ACHN (cell line): ENCODE results near the gene ACOT12.
"Not testable (repeated sequence)": the region's sequence is repeated elsewhere in the genome, so short reads cannot be mapped to it uniquely, and the experiment has no call there.

ENCODE experiments used
- DNase-seq: peaks from one replicate; pipeline ENCODE4 v3.0.0-alpha.2; 2015
- in situ Hi-C: cut with HindIII; loops from 2 replicates; pipeline ENCODE4 v1.10.0; 2017; ENCODE audit warnings: low sequenced_read_pairs, low pct_ligation_motif_present, low pct_unique_long_range_greater_than_20kb

Gene ACOT12

GRCh38 chr5:81393783-81394718, at the start of gene ACOT12:
ACOT12 (minus strand) TSS chr5:81394134; CDS start chr5:81394114, 20 bp downstream.
- in situ Hi-C loops: no loop called here

GRCh38 chr5:81435023-81435422, 41.1 kb upstream of the ACOT12 start:
- no peak for DNase-seq
- in situ Hi-C loops: no loop called here

More at GRCh38 chr5:81393783-81394718, at the start of gene ACOT12:
- peak; percentile 3 for DNase-seq

- in situ Hi-C loops: no loop called here
- no peak for DNase-seq
These were observed 36.1 kb upstream of the ACOT12 start for GRCh38 chr5:81429985-81430384.

DNA sequence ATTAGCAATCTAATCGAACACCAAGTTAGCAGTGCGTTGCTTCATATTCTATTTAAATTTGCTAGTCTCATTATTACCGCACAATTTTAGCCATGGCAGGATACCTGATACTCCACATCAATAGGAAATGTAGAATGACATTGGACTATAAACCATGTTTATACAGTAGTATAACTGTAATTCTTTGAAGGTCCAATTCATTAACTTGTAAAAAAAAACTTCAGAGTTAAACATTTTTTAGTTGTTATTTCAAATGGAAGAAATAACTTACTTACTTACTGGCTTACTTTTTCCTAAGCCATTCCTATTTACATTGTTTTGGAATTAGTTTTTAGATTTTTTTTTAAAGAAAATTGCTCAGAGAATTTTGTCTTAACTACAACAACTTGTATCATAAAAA, 35.4 kb upstream of the ACOT12 start:
- no peak for DNase-seq
- in situ Hi-C loops: no loop called here

DNA sequence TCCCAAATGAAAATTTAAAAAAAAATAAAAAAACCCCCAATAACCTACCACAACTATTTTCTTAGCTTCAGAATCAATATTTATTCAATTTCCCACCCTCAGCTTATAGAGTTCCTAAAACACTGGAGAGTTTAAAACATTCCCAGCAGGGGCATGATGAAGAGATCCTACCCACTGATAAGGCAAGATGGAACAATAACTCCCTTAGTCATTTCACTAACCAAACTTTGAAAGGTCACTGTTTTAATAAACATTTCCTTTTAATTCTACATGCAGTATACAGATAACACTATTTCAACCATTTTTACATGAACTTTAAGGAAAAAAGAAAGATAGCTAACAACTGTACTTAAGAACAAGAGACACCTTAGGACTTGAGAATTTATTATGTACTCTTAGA, 34.9 kb upstream of the ACOT12 start:
- no peak for DNase-seq
- in situ Hi-C loops: no loop called here

DNA sequence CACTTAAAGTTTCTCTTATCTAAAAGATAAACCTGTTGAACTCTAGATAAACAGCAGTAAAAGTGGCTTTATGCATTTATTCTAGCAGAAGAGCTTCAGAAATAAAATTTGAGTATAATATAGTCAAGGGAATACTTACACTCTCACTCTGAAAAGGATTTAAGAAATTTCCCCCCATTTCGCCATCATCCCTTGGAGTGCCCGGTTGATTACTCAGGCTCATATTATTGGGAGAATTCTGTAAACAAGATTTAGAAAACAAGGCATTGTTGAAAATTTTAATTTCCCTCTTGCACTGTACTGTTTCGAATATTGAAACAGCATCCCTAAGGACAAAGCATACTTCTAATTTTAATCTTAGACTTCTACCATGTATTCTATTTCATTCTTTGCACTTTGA, 34.5 kb upstream of the ACOT12 start:
- in situ Hi-C loops: no loop called here
- no peak for DNase-seq

- DNase-seq: no peak
- in situ Hi-C loops: no loop called here
These were observed 33.6 kb upstream of the ACOT12 start for GRCh38 chr5:81427566-81427965.

DNA sequence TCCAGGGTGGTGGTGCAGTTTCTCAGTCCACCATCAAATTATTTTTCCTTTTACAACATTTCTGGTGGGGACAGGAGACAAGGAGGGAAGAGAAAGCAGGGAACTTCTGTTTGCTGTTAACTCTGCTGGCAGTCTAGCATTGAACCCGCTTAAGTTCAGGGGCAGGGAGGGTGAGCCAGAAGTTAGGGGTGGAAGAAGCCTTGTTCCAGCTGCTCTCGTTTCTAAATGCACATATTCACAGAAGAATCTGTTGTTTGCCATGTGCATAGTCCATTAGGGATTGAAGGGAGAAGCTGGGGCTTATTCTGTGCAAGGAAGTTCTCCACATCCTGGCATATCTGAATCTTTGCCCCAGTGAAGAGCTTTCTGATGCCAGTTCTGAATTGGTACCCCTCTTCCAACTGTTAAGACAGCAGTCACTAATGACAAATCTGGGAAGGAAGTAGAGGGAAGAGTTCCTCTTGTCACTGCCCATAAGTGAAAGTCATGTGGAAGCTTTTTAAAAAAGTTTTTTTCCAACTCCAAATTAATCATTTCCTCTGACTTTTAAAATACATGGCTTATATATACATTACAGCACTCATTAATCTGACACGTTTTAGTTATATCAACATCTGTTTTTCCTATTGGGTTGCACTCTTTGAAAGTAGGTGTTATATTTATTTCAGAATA, 32.6 kb upstream of the ACOT12 start:
- in situ Hi-C loops: no loop called here
- DNase-seq: no peak

- peak; percentile 62 for DNase-seq
- in situ Hi-C loops: no loop called here
These were observed 31.6 kb upstream of the ACOT12 start for GRCh38 chr5:81425569-81425968.

DNA sequence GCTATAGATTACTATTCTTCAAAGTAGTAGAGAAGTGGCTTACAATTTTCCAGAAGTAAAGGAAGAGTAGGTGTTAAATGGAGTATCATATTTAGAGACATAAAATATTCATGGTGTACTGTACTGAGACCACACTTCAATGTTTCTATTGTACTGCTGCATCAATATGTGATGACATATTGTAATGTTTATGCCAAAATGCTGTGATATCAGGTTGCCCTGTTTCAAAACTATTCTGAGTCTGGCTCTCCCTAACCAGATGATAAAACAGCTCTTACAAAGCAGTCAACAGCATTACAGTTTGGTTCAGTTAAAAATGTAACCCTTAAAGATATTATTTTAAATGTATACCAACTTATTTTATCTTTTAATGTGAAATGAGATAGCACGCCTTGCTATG, 30.8 kb upstream of the ACOT12 start:
- no peak for DNase-seq

GRCh38 chr5:81422671-81423070, 28.7 kb upstream of the ACOT12 start:
- DNase-seq: no peak
- in situ Hi-C loops: no loop called here

More for the DNA sequence above, 30.8 kb upstream of the ACOT12 start:
- in situ Hi-C loops: no loop called here

- in situ Hi-C loops: no loop called here
- DNase-seq: peak; percentile 89
These were observed 26.2 kb upstream of the ACOT12 start for GRCh38 chr5:81420039-81420667.

- in situ Hi-C loops: no loop called here
- no peak for DNase-seq
These were observed 24.7 kb upstream of the ACOT12 start for GRCh38 chr5:81418606-81419005.

GRCh38 chr5:81417052-81417451, 23.1 kb upstream of the ACOT12 start:
- DNase-seq: no peak
- in situ Hi-C loops: no loop called here

DNA sequence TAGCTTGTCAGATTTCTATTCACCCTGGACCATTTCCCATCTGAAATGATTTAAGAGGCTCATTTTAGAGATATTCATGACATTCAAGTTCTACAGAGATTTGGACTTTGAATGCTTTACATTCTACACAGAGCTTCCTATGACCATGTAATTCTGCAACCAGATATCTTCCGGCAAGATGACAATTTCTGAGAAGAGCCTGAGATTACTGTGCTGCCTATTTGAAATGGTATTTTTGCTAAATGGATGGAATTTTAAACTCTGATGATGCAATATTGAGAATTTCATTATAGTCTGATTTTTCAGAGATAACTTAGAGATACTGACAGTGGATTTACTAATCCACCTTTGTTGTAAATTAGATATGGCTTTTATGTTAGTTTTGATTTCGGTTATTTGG, 16.0 kb upstream of the ACOT12 start:
- no peak for DNase-seq
- in situ Hi-C loops: no loop called here

DNA sequence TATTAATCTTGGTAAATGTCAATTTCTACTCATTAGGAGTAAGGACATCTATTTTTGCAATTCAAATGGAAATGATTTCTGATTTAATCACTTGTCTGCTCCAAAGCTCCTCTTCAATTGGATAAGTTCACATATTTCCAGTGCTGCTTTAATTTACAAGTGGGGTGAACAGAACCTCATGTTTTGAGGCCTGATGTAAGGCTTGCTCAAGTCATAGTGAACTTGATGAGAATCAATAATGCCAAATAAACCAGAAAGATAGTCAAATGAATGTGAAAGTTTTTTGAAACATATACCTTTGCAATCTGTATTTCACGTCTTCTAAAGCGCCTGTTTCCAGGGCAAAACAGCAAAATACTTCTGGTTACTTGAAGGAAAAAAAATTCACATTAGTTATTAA, 15.4 kb upstream of the ACOT12 start:
- in situ Hi-C loops: no loop called here
- no peak for DNase-seq

DNA sequence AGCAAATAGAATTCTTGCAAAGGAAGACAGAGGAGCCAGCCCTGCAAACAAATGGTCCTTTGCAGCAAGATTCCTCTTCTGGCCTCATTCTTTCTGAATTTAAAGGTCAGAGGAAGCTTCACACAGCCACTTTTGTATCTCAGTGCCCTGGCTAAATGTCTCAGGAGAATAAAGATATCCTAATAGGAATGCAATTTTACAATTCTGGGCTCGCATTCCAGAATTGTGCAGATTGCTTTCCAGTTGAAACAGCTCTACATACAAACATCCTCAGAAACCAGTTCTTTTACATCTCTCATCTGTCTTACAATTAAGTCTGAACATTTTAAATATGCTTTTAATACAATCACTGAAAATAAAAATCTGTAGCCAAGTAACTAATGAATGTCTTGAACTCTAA, 14.6 kb upstream of the ACOT12 start:
- no peak for DNase-seq
- in situ Hi-C loops: no loop called here

DNA sequence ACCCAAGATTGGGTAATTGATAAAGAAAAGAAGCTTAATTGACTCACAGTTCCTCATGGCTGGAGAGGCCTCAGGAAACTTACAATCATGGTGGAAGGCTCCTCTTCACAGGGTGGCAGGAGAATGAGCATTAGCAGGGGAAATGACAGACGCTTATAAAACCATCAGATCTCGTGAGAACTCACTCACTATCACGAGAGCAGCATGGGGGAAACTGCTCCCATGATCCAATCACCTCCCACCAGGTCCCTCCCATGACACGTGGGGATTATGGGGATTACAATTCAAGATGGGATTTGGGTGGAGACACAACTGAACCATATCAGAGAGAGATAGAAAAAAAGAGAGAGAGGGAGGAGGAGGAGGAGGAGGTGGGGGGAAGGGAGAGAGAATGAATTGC, 13.9 kb upstream of the ACOT12 start:
- in situ Hi-C loops, DNase-seq: not testable (repeated sequence)

- DNase-seq: no peak
These were observed 11.4 kb upstream of the ACOT12 start for GRCh38 chr5:81405126-81405891.

More at GRCh38 chr5:81405126-81405891, 11.4 kb upstream of the ACOT12 start:
- in situ Hi-C loops: no loop called here
